GM23338 (cell line): ENCODE measurements around the gene PKP2.

ENCODE experiments used
- CREB1 ChIP-seq: fragments of 250-450 bp; sonication (Bioruptor Pico); IDR thresholded peaks from 2 replicates; pipeline ENCODE4 v1.5.0; 2020; ENCODE audit warnings: low read depth, mild to moderate bottlenecking, moderate library complexity
- CTCF ChIP-seq, 2 experiments: fragments of 200-600 bp in 1 of 2; sonication (generic) in 1 of 2; conservative IDR thresholded peaks; 2 replicates each; pipeline versions ENCODE4 v1.5.1 to v1.6.1; 2016 to 2017; ENCODE audit warnings: antibody characterized with exemption in 2 of 2, low read depth in 2 of 2, mild to moderate bottlenecking in 2 of 2, moderate library complexity in 1 of 2
- ETS1 ChIP-seq: IDR thresholded peaks from 2 replicates; pipeline ENCODE4 v1.6.1; 2016; ENCODE audit warnings: antibody characterized with exemption
- EZH2 ChIP-seq: fragments of 200-600 bp; sonication (generic); IDR thresholded peaks from one replicate; pipeline ENCODE4 v1.8.0; 2017; ENCODE audit warnings: antibody characterized with exemption, mild to moderate bottlenecking, low read depth; ENCODE audit not compliant: unreplicated experiment
- EZH2phosphoT487 ChIP-seq: fragments of 200-600 bp; sonication (generic); IDR thresholded peaks from one replicate; pipeline ENCODE4 v1.8.1; 2018; ENCODE audit warnings: antibody characterized with exemption; ENCODE audit not compliant: unreplicated experiment
- JUNB ChIP-seq: IDR thresholded peaks from one replicate; pipeline ENCODE4 v1.6.1; 2016; ENCODE audit warnings: antibody characterized with exemption; ENCODE audit not compliant: unreplicated experiment
- NANOG ChIP-seq: IDR thresholded peaks from 2 replicates; pipeline ENCODE4 v1.6.1; 2016; ENCODE audit warnings: antibody characterized with exemption, borderline replicate concordance
- POLR2AphosphoS5 ChIP-seq: IDR thresholded peaks from 2 replicates; pipeline ENCODE4 v1.6.1; 2016; ENCODE audit warnings: antibody characterized with exemption, low read depth
- REST ChIP-seq: IDR thresholded peaks from one replicate; pipeline ENCODE4 v1.6.1; 2018; ENCODE audit warnings: antibody characterized with exemption; ENCODE audit not compliant: unreplicated experiment
- STAT1 ChIP-seq: IDR thresholded peaks from one replicate; pipeline ENCODE4 v1.6.1; 2016; ENCODE audit warnings: antibody characterized with exemption; ENCODE audit not compliant: unreplicated experiment
- ZNF114 ChIP-seq: fragments of 250-450 bp; sonication (Bioruptor Pico); IDR thresholded peaks from 2 replicates; pipeline ENCODE4 v1.5.0; 2020; ENCODE audit warnings: mild to moderate bottlenecking, moderate library complexity
- ZNF462 ChIP-seq: fragments of 250-450 bp; sonication (Bioruptor Pico); IDR thresholded peaks from 2 replicates; pipeline ENCODE4 v1.5.0; 2020; ENCODE audit warnings: mild to moderate bottlenecking, moderate library complexity

GRCh38 chr12:32789446-32789845 lies 107.1 kb downstream of the PKP2 start:
- TF ChIP-seq POLR2AphosphoS5 = no peak
- TF ChIP-seq CTCF (conservative IDR thresholded peaks at IDR 0.05; ENCODE audit: low read depth in 2 of 2) = no peak
- TF ChIP-seq ETS1 = no peak
- TF ChIP-seq ZNF114 (CRISPR knock-in tag) = no peak
- no peak for TF ChIP-seq EZH2phosphoT487
- no peak for TF ChIP-seq REST
- TF ChIP-seq JUNB = no peak
- no peak for TF ChIP-seq EZH2
- no peak for TF ChIP-seq NANOG
- TF ChIP-seq CREB1 (CRISPR knock-in tag) = no peak
- no peak for TF ChIP-seq STAT1
- TF ChIP-seq ZNF462 (CRISPR knock-in tag) = no peak
